KMS-11 (cell line): ENCODE results near the gene RIPOR2.

Source experiments
- H2AFZ ChIP-seq: fragments of 200-600 bp; sonication (generic); 2 replicates; pipeline ENCODE4 v1.6.1; 2016; ENCODE audit warnings: antibody characterized with exemption, mixed run types, low read depth
- H3K27ac ChIP-seq: fragments of 200-600 bp; sonication (generic); 2 replicates; pipeline ENCODE4 v1.6.1; 2016; ENCODE audit warnings: mild to moderate bottlenecking, mixed run types
- H3K27me3 ChIP-seq: fragments of 200-600 bp; sonication (generic); 2 replicates; pipeline ENCODE4 v1.6.1; 2017; ENCODE audit warnings: mild to moderate bottlenecking, low read depth, mixed run types, moderate library complexity; ENCODE audit not compliant: insufficient read depth
- H3K36me3 ChIP-seq: fragments of 200-600 bp; sonication (generic); 2 replicates; pipeline ENCODE4 v1.6.1; 2017; ENCODE audit warnings: mild to moderate bottlenecking, mixed run types; ENCODE audit not compliant: insufficient read depth
- H3K4me1 ChIP-seq: fragments of 200-600 bp; sonication (generic); 2 replicates; pipeline ENCODE4 v1.6.1; 2016; ENCODE audit warnings: mild to moderate bottlenecking, low read depth, mixed run types; ENCODE audit not compliant: poor library complexity, severe bottlenecking
- H3K4me2 ChIP-seq: fragments of 200-600 bp; sonication (generic); 2 replicates; pipeline ENCODE4 v1.7.0; 2016; ENCODE audit warnings: mild to moderate bottlenecking, mixed run types
- H3K4me3 ChIP-seq: fragments of 200-600 bp; sonication (generic); IDR thresholded peaks from 2 replicates; pipeline ENCODE4 v1.6.1; 2017; ENCODE audit warnings: low read depth, low read length, mixed read lengths; ENCODE audit not compliant: insufficient read depth
- H3K79me2 ChIP-seq: fragments of 200-600 bp; sonication (generic); 2 replicates; pipeline ENCODE4 v1.6.1; 2016; ENCODE audit warnings: low read depth, mixed run types; ENCODE audit not compliant: insufficient read depth
- H3K9ac ChIP-seq: fragments of 200-600 bp; sonication (generic); 2 replicates; pipeline ENCODE4 v1.6.1; 2016; ENCODE audit warnings: mild to moderate bottlenecking, mixed run types
- H4K20me1 ChIP-seq: fragments of 200-600 bp; sonication (generic); 2 replicates; pipeline ENCODE4 v1.6.1; 2016; ENCODE audit warnings: mild to moderate bottlenecking, mixed run types; ENCODE audit not compliant: insufficient read depth
- TF ChIP-seq, protein P1 (sequence below): fragments of 200-600 bp; sonication (generic); conservative IDR thresholded peaks from 2 replicates; pipeline ENCODE4 v1.6.1; 2017; ENCODE audit warnings: low read depth, mild to moderate bottlenecking, antibody characterized with exemption, low read length, moderate library complexity, mixed read lengths

RIPOR2 gene

DNA sequence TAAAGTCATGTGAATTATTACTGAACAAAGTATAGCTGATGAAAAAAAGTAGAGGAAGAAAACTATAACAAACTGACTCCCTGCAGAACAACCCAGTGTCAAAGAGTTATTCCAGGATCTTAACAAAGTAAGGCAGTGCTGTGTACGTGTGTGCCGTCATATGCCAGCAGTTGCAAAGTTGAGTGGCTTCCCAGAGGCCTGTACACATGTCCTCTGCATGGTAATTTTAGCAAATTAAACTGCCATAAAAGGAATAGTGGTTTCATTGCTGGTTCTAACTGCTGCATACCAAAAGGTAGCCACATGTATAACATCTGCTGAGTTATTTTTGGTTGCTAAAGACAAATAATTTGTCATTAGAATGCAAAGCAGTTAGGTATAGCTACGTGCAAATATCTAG is 44.8 kb downstream of the RIPOR2 start:
- H3K36me3 ChIP-seq, result no peaks in the 10 kb centered on the region
- no peaks in the 10 kb centered on the region for H3K4me1 ChIP-seq
- no peak overlapping the region for H3K9ac ChIP-seq
- no peaks in the 10 kb centered on the region for H3K79me2 ChIP-seq
- H3K27me3 ChIP-seq, result no peaks in the 10 kb centered on the region
- no peak overlapping the region for H2AFZ ChIP-seq
- H3K4me2 ChIP-seq, result no peak overlapping the region
- H3K4me3 ChIP-seq, result no peak overlapping the region
- TF ChIP-seq, protein P1, sequence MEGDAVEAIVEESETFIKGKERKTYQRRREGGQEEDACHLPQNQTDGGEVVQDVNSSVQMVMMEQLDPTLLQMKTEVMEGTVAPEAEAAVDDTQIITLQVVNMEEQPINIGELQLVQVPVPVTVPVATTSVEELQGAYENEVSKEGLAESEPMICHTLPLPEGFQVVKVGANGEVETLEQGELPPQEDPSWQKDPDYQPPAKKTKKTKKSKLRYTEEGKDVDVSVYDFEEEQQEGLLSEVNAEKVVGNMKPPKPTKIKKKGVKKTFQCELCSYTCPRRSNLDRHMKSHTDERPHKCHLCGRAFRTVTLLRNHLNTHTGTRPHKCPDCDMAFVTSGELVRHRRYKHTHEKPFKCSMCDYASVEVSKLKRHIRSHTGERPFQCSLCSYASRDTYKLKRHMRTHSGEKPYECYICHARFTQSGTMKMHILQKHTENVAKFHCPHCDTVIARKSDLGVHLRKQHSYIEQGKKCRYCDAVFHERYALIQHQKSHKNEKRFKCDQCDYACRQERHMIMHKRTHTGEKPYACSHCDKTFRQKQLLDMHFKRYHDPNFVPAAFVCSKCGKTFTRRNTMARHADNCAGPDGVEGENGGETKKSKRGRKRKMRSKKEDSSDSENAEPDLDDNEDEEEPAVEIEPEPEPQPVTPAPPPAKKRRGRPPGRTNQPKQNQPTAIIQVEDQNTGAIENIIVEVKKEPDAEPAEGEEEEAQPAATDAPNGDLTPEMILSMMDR, result no peak
- no peak overlapping the region for H3K27ac ChIP-seq
- no peaks in the 10 kb centered on the region for H4K20me1 ChIP-seq

DNA sequence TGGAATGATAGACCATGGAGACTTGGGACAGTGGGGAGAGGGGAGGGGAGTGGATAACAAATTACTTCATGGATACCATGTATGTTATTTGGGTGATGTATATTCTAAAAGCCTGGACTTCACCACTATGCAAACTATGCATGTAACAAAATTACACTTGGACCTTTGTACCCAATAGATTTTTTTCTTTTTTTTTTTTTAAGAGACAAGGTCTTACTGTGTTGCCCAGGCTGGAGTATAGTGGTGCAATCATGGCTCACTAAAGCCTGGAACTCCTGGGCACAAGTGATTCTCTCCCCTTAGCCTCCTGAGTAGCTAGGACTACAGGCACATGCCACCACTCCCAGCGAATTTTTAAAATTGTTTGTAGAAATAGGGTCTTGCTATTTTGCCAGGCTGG is 45.3 kb downstream of the RIPOR2 start:
- no peak overlapping the region for H3K9ac ChIP-seq
- H2AFZ ChIP-seq, result no peak overlapping the region
- H3K4me3 ChIP-seq, result no peak overlapping the region
- no peaks in the 10 kb centered on the region for H3K36me3 ChIP-seq
- H3K4me2 ChIP-seq, result no peak overlapping the region
- H3K27ac ChIP-seq, result no peak overlapping the region
- no peaks in the 10 kb centered on the region for H3K79me2 ChIP-seq
- H3K27me3 ChIP-seq, result no peaks in the 10 kb centered on the region
- H4K20me1 ChIP-seq, result no peaks in the 10 kb centered on the region
- H3K4me1 ChIP-seq, result no peaks in the 10 kb centered on the region
- TF ChIP-seq, protein P1, result no peak

DNA sequence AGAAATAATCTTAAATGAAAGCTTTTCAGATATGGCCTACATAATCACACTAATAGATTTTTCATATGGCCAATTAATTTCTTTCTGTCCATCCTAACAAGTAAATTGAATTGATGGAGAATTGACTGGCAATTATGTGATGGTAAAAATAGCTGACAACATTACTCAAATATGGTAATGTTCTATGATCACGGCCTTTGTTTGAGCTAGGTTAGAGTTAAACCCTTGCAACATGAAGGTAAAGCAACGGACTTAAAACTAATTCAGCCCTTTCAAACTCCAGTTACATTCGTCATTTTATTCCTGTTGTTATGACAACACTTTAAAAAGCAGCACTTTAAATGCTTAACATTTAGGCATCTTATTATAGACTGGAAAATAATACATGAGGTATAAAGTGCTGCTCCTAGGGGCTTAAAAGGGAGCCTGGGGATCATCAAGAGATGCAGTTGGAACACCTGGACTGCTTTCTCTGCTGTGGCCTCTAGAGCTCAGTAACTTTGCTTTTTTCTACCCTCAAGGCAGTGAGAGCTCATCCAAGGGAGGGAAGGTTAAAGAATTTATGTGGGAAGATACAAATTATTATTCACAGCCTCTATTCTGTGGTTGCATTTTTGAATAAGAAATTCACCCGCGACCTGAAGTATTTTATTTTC is 46.9 kb downstream of the RIPOR2 start:
- H3K27me3 ChIP-seq, result no peaks in the 10 kb centered on the region
- no peaks in the 10 kb centered on the region for H3K36me3 ChIP-seq
- H2AFZ ChIP-seq, result no peak overlapping the region
- no peak overlapping the region for H3K4me2 ChIP-seq
- no peaks in the 10 kb centered on the region for H3K4me1 ChIP-seq
- no peaks in the 10 kb centered on the region for H4K20me1 ChIP-seq
- H3K27ac ChIP-seq, result no peak overlapping the region
- no peaks in the 10 kb centered on the region for H3K79me2 ChIP-seq
- TF ChIP-seq, protein P1, result no peak
- no peak overlapping the region for H3K9ac ChIP-seq
- H3K4me3 ChIP-seq, result no peak overlapping the region

DNA sequence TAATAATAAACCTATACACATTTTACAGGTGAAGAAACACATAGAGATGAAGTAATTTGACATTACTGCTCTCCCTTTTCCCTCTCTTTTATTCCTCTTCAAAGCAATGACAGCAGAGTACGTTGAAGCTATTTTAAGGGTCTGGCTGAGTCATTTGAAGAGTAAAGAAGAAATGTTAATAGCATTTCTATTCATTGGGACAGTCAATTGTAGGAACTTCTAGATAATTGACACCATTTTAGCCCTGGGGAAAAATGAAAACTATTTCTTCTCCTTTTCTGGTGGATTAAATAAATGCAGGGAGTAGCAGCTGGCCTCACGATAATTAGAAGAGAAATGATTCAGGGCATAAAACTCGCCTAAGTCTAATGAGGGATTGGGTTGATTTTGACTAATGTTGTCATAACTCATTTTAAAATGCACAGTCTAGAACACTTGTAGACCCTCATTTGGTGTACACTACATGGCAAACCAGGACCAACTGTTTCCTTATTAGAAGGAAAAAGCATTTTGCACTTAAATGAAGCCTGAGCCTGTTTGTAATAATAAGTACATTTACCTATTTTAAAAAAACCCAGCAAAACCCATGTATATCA is 48.1 kb downstream of the RIPOR2 start:
- no peak overlapping the region for H3K9ac ChIP-seq
- no peak overlapping the region for H3K4me2 ChIP-seq
- H2AFZ ChIP-seq, result no peak overlapping the region
- H4K20me1 ChIP-seq, result no peaks in the 10 kb centered on the region
- H3K4me1 ChIP-seq, result no peaks in the 10 kb centered on the region
- no peaks in the 10 kb centered on the region for H3K27me3 ChIP-seq
- no peaks in the 10 kb centered on the region for H3K79me2 ChIP-seq
- no peaks in the 10 kb centered on the region for H3K36me3 ChIP-seq
- no peak overlapping the region for H3K4me3 ChIP-seq
- no peak overlapping the region for H3K27ac ChIP-seq
- TF ChIP-seq, protein P1, result no peak
